Stimulated activated CD4-positive, alpha-beta T cell treated with anti-CD3 and anti-CD28 coated beads, Interleukin-12 subunit alpha, Interleukin-12 subunit beta, amount 100 ng/mL, for 4 hours (primary cell): ENCODE results near the gene HNRNPC.
"Not testable (repeated sequence)": the region's sequence is repeated elsewhere in the genome, so short reads cannot be mapped to it uniquely, and the experiment has no call there.

ENCODE experiments used
- DNase-seq: peaks from one replicate; pipeline ENCODE4 v3.0.0-alpha.2; 2020

HNRNPC gene

GRCh38 chr14:21269252-21270046 is at the start of gene HNRNPC:
TSS of gene HNRNPC (minus strand) at chr14:21269442. CDS start at chr14:21234193, 35,249 bp downstream.
- peak; percentile 100 for DNase-seq

GRCh38 chr14:21317398-21317797 is 48.2 kb upstream of the HNRNPC start:
- no peak for DNase-seq

GRCh38 chr14:21313512-21313911 is 44.3 kb upstream of the HNRNPC start:
- no peak for DNase-seq

- no peak for DNase-seq
These were observed 42.4 kb upstream of the HNRNPC start for GRCh38 chr14:21311614-21312013.

- DNase-seq: no peak
These were observed 40.7 kb upstream of the HNRNPC start for GRCh38 chr14:21309956-21310355.

- DNase-seq: no peak
These were observed 40.0 kb upstream of the HNRNPC start for GRCh38 chr14:21309238-21309636.

GRCh38 chr14:21308479-21309237 is 39.4 kb upstream of the HNRNPC start:
- DNase-seq: peak; percentile 65

- DNase-seq: no peak
These were observed 38.9 kb upstream of the HNRNPC start for GRCh38 chr14:21308132-21308478.

- DNase-seq: no peak
These were observed 38.4 kb upstream of the HNRNPC start for GRCh38 chr14:21307637-21308036.

- DNase-seq: not testable (repeated sequence)
These were observed 33.5 kb upstream of the HNRNPC start for GRCh38 chr14:21302836-21303140.

- no peak for DNase-seq
These were observed 33.0 kb upstream of the HNRNPC start for GRCh38 chr14:21302013-21302835.

GRCh38 chr14:21300892-21301291 is 31.6 kb upstream of the HNRNPC start:
- peak; percentile 15 for DNase-seq

GRCh38 chr14:21299562-21300130 is 30.4 kb upstream of the HNRNPC start:
- no peak for DNase-seq

- DNase-seq: no peak
These were observed 29.1 kb upstream of the HNRNPC start for GRCh38 chr14:21298358-21298757.

GRCh38 chr14:21294026-21294425 is 24.8 kb upstream of the HNRNPC start:
- not testable (repeated sequence) for DNase-seq

- DNase-seq: no peak
These were observed 17.9 kb upstream of the HNRNPC start for GRCh38 chr14:21287168-21287567.

- not testable (repeated sequence) for DNase-seq
These were observed 17.3 kb upstream of the HNRNPC start for GRCh38 chr14:21286516-21286915.

GRCh38 chr14:21281917-21282316 is 12.7 kb upstream of the HNRNPC start:
- DNase-seq: not testable (repeated sequence)

- DNase-seq: no peak
These were observed 10.5 kb upstream of the HNRNPC start, which contains the start of gene RPGRIP1 for GRCh38 chr14:21279783-21280182. TSS of gene RPGRIP1 (plus strand) at chr14:21280083. CDS start at chr14:21287977, 7,894 bp downstream.

GRCh38 chr14:21278632-21279031 is 9.4 kb upstream of the HNRNPC start:
- DNase-seq: no peak

- no peak for DNase-seq
These were observed 6.1 kb upstream of the HNRNPC start for GRCh38 chr14:21275261-21275858.

GRCh38 chr14:21272661-21273060 is 3.4 kb upstream of the HNRNPC start:
- DNase-seq: not testable (repeated sequence)
